Adrenal gland (tissue), 5 donors: Measurements from ENCODE around the gene COMT.

Source experiments
- CTCF ChIP-seq, 6 experiments: fragments of 450-650 bp in 4 of 6; fragments of 200-600 bp in 2 of 6; sonication (generic) in 1 of 6; IDR thresholded peaks; 1 replicate in 5 of 6; 2 replicates in 1 of 6; pipeline versions ENCODE4 v1.5.1 to v1.8.0; 2016 to 2021; ENCODE audit warnings: antibody characterized with exemption in 6 of 6, mild to moderate bottlenecking in 2 of 6, moderate library complexity in 1 of 6
- POLR2A ChIP-seq, 2 donors: fragments of 450-650 bp; IDR thresholded peaks; one replicate each; pipeline ENCODE4 v1.6.1; 2017; ENCODE audit warnings: antibody characterized with exemption in 2 of 2, mild to moderate bottlenecking in 2 of 2, moderate library complexity in 1 of 2
- donor health status: DM: no; HTN: no; CAD: no.

- TF ChIP-seq CTCF (IDR thresholded peaks at IDR 0.05): no peak
- no peak for TF ChIP-seq POLR2A (IDR thresholded peaks at IDR 0.05)
Observed at GRCh38 chr22:20015187-20015625, 73.6 kb downstream of the COMT start.
